Stomach (tissue), 4 donors: ENCODE results near the gene FRMD1.

ENCODE experiments used
- EP300 ChIP-seq: sonication (generic); formaldehyde crosslinking; IDR thresholded peaks from one replicate; pipeline ENCODE4 v1.6.1; 2017; ENCODE audit warnings: antibody characterized with exemption
- POLR2A ChIP-seq, 4 donors: fragments of 450-650 bp; IDR thresholded peaks; one replicate each; pipeline ENCODE4 v1.6.1; 2016; ENCODE audit warnings: antibody characterized with exemption in 4 of 4, control low read depth in 2 of 4, mild to moderate bottlenecking in 1 of 4, moderate library complexity in 1 of 4
- TF ChIP-seq, protein P1 (sequence below), 7 experiments: fragments of 450-650 bp in 4 of 7; fragments of 200-600 bp in 3 of 7; sonication (generic) in 3 of 7; IDR thresholded peaks; one replicate each; pipeline ENCODE4 v1.5.1; 2016 to 2019; ENCODE audit warnings: antibody characterized with exemption in 7 of 7, control low read depth in 2 of 7, mild to moderate bottlenecking in 1 of 7

DNA sequence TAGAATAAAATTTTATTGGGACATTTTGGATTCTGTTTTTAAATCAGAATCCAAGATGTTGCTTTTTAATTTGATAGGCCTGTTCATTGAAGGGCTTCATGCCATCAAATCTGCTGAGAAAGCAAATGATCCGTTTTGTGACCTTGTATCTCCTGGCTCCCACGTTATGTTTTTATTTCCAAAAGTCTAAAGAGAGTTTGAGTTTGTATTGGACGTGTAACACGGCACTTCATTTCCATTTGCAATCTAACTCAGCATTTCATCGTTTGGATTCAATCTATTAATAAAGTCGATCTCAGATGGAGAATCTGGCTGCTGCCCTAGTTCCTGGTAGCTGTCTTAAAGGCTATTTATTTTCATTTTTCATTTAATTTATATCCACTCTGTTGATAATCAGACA is 64.6 kb downstream of the FRMD1 start:
- TF ChIP-seq, protein P1, sequence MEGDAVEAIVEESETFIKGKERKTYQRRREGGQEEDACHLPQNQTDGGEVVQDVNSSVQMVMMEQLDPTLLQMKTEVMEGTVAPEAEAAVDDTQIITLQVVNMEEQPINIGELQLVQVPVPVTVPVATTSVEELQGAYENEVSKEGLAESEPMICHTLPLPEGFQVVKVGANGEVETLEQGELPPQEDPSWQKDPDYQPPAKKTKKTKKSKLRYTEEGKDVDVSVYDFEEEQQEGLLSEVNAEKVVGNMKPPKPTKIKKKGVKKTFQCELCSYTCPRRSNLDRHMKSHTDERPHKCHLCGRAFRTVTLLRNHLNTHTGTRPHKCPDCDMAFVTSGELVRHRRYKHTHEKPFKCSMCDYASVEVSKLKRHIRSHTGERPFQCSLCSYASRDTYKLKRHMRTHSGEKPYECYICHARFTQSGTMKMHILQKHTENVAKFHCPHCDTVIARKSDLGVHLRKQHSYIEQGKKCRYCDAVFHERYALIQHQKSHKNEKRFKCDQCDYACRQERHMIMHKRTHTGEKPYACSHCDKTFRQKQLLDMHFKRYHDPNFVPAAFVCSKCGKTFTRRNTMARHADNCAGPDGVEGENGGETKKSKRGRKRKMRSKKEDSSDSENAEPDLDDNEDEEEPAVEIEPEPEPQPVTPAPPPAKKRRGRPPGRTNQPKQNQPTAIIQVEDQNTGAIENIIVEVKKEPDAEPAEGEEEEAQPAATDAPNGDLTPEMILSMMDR (IDR thresholded peaks at IDR 0.05) = no peak
- no peak for TF ChIP-seq POLR2A (IDR thresholded peaks at IDR 0.05)
- TF ChIP-seq EP300 = no peak
